Mucosa of stomach (tissue), 1 donor: ENCODE results near the gene AQP6.

Source experiments
- H3K27me3 ChIP-seq: one replicate; pipeline ENCODE4 v1.7.0; 2013; ENCODE audit warnings: mild to moderate bottlenecking, low read length; ENCODE audit not compliant: control insufficient read depth, insufficient read depth
- H3K36me3 ChIP-seq: one replicate; pipeline ENCODE4 v1.7.0; 2013; ENCODE audit warnings: low read length; ENCODE audit not compliant: control insufficient read depth, insufficient read depth
- H3K4me1 ChIP-seq: one replicate; pipeline ENCODE4 v1.7.0; 2013; ENCODE audit warnings: mild to moderate bottlenecking, low read length; ENCODE audit not compliant: control insufficient read depth, insufficient read depth
- H3K4me3 ChIP-seq: one replicate; pipeline ENCODE4 v1.7.0; 2013; ENCODE audit warnings: low read length
- H3K9ac ChIP-seq: one replicate; pipeline ENCODE4 v1.7.0; 2013; ENCODE audit warnings: mild to moderate bottlenecking, low read length, moderate library complexity
- H3K9me3 ChIP-seq: one replicate; pipeline ENCODE4 v1.7.0; 2013; ENCODE audit warnings: mild to moderate bottlenecking, low read length, moderate library complexity; ENCODE audit not compliant: control insufficient read depth
- donor health status: Pancreatic carcinoma.

AQP6 gene

GRCh38 chr12:50006280-50006679 lies 33.5 kb downstream of the AQP6 start:
- H3K4me3 ChIP-seq: no peak overlapping the region
- H3K4me1 ChIP-seq: no peaks in the 10 kb centered on the region
- H3K36me3 ChIP-seq: no peaks in the 10 kb centered on the region
- H3K9me3 ChIP-seq: no peaks in the 10 kb centered on the region
- H3K27me3 ChIP-seq: no peaks in the 10 kb centered on the region
- no peak overlapping the region for H3K9ac ChIP-seq

GRCh38 chr12:50006754-50007442 lies 34.2 kb downstream of the AQP6 start:
- H3K4me3 ChIP-seq: no peak overlapping the region
- H3K4me1 ChIP-seq: no peaks in the 10 kb centered on the region
- no peak overlapping the region for H3K9ac ChIP-seq
- no peaks in the 10 kb centered on the region for H3K27me3 ChIP-seq
- no peaks in the 10 kb centered on the region for H3K9me3 ChIP-seq
- no peaks in the 10 kb centered on the region for H3K36me3 ChIP-seq

GRCh38 chr12:50013361-50014147 lies 40.8 kb downstream of the AQP6 start:
- Histone ChIP-seq H3K27me3 (no peaks in the 10 kb centered on the region), H3K4me1 (peaks cover 12% of the 10 kb centered on the region), H3K9ac (no peak overlapping the region), H3K36me3 (no peaks in the 10 kb centered on the region), H3K4me3 (no peak overlapping the region), H3K9me3 (no peaks in the 10 kb centered on the region)

GRCh38 chr12:50014342-50014741 lies 41.6 kb downstream of the AQP6 start:
- Histone ChIP-seq H3K36me3 (no peaks in the 10 kb centered on the region), H3K27me3 (no peaks in the 10 kb centered on the region), H3K4me3 (no peak overlapping the region), H3K9me3 (no peaks in the 10 kb centered on the region), H3K9ac (no peak overlapping the region), H3K4me1 (peaks cover 12% of the 10 kb centered on the region)

GRCh38 chr12:50016501-50017475 lies 44.0 kb downstream of the AQP6 start:
- Histone ChIP-seq H3K9ac (no peak overlapping the region), H3K27me3 (no peaks in the 10 kb centered on the region), H3K36me3 (no peaks in the 10 kb centered on the region), H3K4me3 (no peak overlapping the region), H3K4me1 (peaks cover 12% of the 10 kb centered on the region), H3K9me3 (no peaks in the 10 kb centered on the region)

GRCh38 chr12:50017641-50018040 lies 44.9 kb downstream of the AQP6 start:
- H3K4me3 ChIP-seq: no peak overlapping the region
- H3K4me1 ChIP-seq: peaks cover 12% of the 10 kb centered on the region
- H3K27me3 ChIP-seq: no peaks in the 10 kb centered on the region
- H3K9ac ChIP-seq: no peak overlapping the region
- H3K9me3 ChIP-seq: no peaks in the 10 kb centered on the region
- H3K36me3 ChIP-seq: no peaks in the 10 kb centered on the region

GRCh38 chr12:50018154-50018553 lies 45.4 kb downstream of the AQP6 start:
- H3K9me3 ChIP-seq: no peaks in the 10 kb centered on the region
- H3K4me1 ChIP-seq: peaks cover 12% of the 10 kb centered on the region
- H3K27me3 ChIP-seq: no peaks in the 10 kb centered on the region
- no peak overlapping the region for H3K4me3 ChIP-seq
- no peak overlapping the region for H3K9ac ChIP-seq
- no peaks in the 10 kb centered on the region for H3K36me3 ChIP-seq

- Histone ChIP-seq H3K4me3 (no peak overlapping the region), H3K27me3 (no peaks in the 10 kb centered on the region), H3K9ac (no peak overlapping the region), H3K36me3 (no peaks in the 10 kb centered on the region), H3K4me1 (peaks cover 12% of the 10 kb centered on the region), H3K9me3 (no peaks in the 10 kb centered on the region)
These were observed 46.2 kb downstream of the AQP6 start for GRCh38 chr12:50018968-50019367.

- Histone ChIP-seq H3K36me3 (no peaks in the 10 kb centered on the region), H3K9me3 (no peaks in the 10 kb centered on the region), H3K27me3 (no peaks in the 10 kb centered on the region), H3K4me1 (peaks cover 12% of the 10 kb centered on the region), H3K4me3 (no peak overlapping the region), H3K9ac (no peak overlapping the region)
These were observed 46.8 kb downstream of the AQP6 start for GRCh38 chr12:50019524-50019923.

- H3K9ac ChIP-seq: no peak overlapping the region
These were observed 48.3 kb downstream of the AQP6 start for GRCh38 chr12:50021031-50021430.

GRCh38 chr12:50022903-50023302 lies 50.2 kb downstream of the AQP6 start:
- H3K9me3 ChIP-seq: no peaks in the 10 kb centered on the region
- H3K4me1 ChIP-seq: no peaks in the 10 kb centered on the region
- no peaks in the 10 kb centered on the region for H3K27me3 ChIP-seq
- no peak overlapping the region for H3K4me3 ChIP-seq
- H3K36me3 ChIP-seq: no peaks in the 10 kb centered on the region
- no peak overlapping the region for H3K9ac ChIP-seq

More at GRCh38 chr12:50021031-50021430, 48.3 kb downstream of the AQP6 start:
- Histone ChIP-seq H3K4me1 (peaks cover 12% of the 10 kb centered on the region), H3K9me3 (no peaks in the 10 kb centered on the region), H3K4me3 (no peak overlapping the region), H3K27me3 (no peaks in the 10 kb centered on the region), H3K36me3 (no peaks in the 10 kb centered on the region)
